Body of pancreas (tissue), 4 donors: ENCODE data around the gene ANTXRL. TPM values are rescaled to one million over a fixed set of nuclear protein-coding genes. Genes with fewer than 3 reads are reported as not detected.
A peak's percentile ranks its signal among the peaks of the same experiment; 100 is the strongest.

ENCODE experiments used
- ATAC-seq: fragments of 150-250 bp; one replicate; pipeline ENCODE4 v1.9.1; 2016
- DNase-seq, 4 donors: peaks; one replicate each; pipeline ENCODE4 v3.0.0-alpha.2; 2019
- H3K27ac ChIP-seq, 4 donors: fragments of 200-600 bp; sonication (generic); 1 replicate in 3 of 4; 2 replicates in 1 of 4; pipeline versions ENCODE4 v1.5.1 to v1.6.1; 2016 to 2019; ENCODE audit warnings: mild to moderate bottlenecking in 1 of 4, mixed read lengths in 1 of 4, moderate library complexity in 1 of 4
- H3K27me3 ChIP-seq, 2 donors: fragments of 200-600 bp; sonication (generic); one replicate each; pipeline ENCODE4 v1.6.0; 2016; ENCODE audit warnings: mild to moderate bottlenecking in 1 of 2
- H3K36me3 ChIP-seq, 2 donors: fragments of 200-600 bp; sonication (generic); replicated peaks in 1 of 2; 2 replicates each; pipeline ENCODE4 v1.5.1; 2016; ENCODE audit warnings: low read depth in 2 of 2; ENCODE audit not compliant: insufficient read depth in 1 of 2
- H3K4me1 ChIP-seq: fragments of 200-600 bp; sonication (generic); one replicate; pipeline ENCODE4 v1.6.0; 2016
- H3K4me3 ChIP-seq, 2 donors: fragments of 200-600 bp; sonication (generic); 1 replicate in 1 of 2; 2 replicates in 1 of 2; pipeline ENCODE4 v1.5.1; 2016 to 2019
- H3K9me3 ChIP-seq, 3 donors: fragments of 200-600 bp; sonication (generic); 1 replicate in 2 of 3; 2 replicates in 1 of 3; pipeline ENCODE4 v1.5.1; 2016
- CTCF ChIP-seq, 7 experiments: fragments of 450-650 bp in 4 of 7; fragments of 200-600 bp in 3 of 7; sonication (generic) in 3 of 7; IDR thresholded peaks; one replicate each; pipeline ENCODE4 v1.5.1; 2016 to 2019; ENCODE audit warnings: antibody characterized with exemption in 7 of 7
- POLR2A ChIP-seq, 3 donors: fragments of 450-650 bp; IDR thresholded peaks; one replicate each; pipeline ENCODE4 v1.6.1; 2016; ENCODE audit warnings: antibody characterized with exemption in 3 of 3, mild to moderate bottlenecking in 2 of 3
- WGBS, 2 donors: methylation state at CpG; one replicate each; pipeline ENCODE4 v1.1.5; 2017; 5-methylcytosine and 5-hydroxymethylcytosine counted together
- intact Hi-C: fragments of 100-400 bp; cut with DNase I; formaldehyde crosslinking; loops from one replicate; pipeline ENCODE4 v1.15.1; 2023
- total RNA-seq, 2 donors: library from RNA; depleted of rRNA; stranded (reverse); fragments of >200 nt; gene quantifications; one replicate each; pipeline ENCODE4 v1.1.0, GENCODE V29; 2016

The ANTXRL gene
- total RNA-seq, 2 donors from 2014 or later, result not detected

DNA sequence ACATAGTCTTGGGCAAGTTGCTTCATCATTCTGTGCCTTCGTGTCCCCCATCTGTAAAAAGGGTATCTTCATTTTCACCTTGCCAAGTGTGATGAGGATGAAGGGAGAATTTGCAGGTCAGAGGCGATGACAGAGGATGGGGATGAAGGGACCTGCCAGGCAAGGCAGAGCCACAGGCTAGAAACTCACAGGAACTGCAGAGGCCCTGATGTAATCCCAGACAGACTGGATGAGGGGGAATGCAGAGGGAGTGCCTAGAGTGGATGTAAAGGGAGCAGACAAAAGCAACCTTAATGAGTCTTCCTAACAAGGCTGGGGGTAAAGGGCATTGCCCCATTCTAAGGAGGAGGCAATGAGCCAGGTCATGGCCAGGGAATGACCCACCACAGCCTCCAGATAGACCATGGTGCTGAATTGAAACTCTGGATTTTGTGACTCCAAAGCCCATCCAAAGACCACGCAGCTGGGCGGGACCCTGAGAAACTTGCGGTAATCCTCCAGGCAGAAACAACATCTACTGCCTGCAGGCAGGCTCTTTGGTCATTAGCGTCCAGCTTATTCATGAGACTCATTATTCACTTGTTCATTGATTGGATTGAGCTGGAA, 1.9 kb downstream of the ANTXRL start:
- DNase-seq (no peak), ATAC-seq (no peak)
- 85 to 88% methylated on average over 6 of the region's 6 CpGs for WGBS, 2 donors
- Histone ChIP-seq H3K27me3 (no peaks in the 10 kb centered on the region), H3K9me3 (no peaks in the 10 kb centered on the region), H3K4me1 (peaks cover 13% of the 10 kb centered on the region), H3K4me3 (no peak overlapping the region), H3K27ac (no peak overlapping the region), H3K36me3 (no peaks in the 10 kb centered on the region)
- intact Hi-C loops, result no loop called here
- TF ChIP-seq CTCF (IDR thresholded peaks at IDR 0.05) (no peak), POLR2A (IDR thresholded peaks at IDR 0.05) (no peak)

- no peaks in the 10 kb centered on the region for H3K36me3 ChIP-seq
- no peaks in the 10 kb centered on the region for H3K9me3 ChIP-seq
- WGBS, 2 donors, result 83 to 91% methylated on average over 7 of the region's 7 CpGs
- H3K4me1 ChIP-seq, result peaks cover 8% of the 10 kb centered on the region
- H3K27me3 ChIP-seq, result no peaks in the 10 kb centered on the region
- H3K4me3 ChIP-seq, result no peak overlapping the region
- TF ChIP-seq CTCF (IDR thresholded peaks at IDR 0.05) (no peak), POLR2A (IDR thresholded peaks at IDR 0.05) (no peak)
- ATAC-seq (no peak), DNase-seq (no peak)
- intact Hi-C loops, result no loop called here
- H3K27ac ChIP-seq, result no peak overlapping the region
Measured at GRCh38 chr10:46289209-46289810, 2.5 kb downstream of the ANTXRL start.

DNA sequence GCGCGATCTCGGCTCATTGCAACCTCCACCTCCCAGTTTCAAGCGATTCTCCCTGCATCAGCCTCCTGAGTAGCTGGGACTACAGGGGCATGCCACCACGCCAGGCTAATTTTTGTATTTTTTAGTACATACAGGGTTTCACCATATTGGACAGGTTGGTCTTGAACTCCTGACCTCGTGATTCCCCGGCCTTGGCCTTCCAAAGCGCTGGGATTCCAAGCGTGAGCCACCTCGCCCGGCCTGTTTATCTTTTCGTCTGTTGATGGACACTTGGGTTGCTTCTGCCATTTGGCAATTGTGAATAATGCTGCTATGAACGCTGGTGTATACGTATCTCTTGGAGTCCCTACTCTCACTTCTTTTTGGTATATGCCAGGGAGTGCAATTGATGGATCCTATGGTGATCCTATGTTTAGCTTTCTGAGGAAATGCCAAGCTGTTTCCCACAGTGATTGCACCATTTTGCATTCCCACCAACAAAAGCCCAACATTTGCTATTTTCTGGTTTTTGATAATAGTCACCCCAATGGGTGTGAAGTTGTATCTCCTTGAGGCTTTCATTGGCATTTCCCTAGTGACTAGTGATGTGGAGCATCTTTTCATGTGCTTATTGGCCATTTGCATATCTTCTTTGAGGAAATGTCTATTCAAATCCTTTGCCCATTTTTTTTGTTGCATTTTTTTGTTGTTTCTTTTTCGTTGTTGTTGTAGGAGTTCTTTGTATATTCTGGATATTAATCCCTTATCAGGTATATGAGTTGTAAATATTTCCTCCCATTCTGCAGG, 3.5 kb downstream of the ANTXRL start:
- peak in 1 of 4 donors; percentile 1 for DNase-seq
- 88 to 89% methylated on average over 15 of the region's 15 CpGs for WGBS, 2 donors

GRCh38 chr10:46291817-46292572, 5.2 kb downstream of the ANTXRL start:
- no peaks in the 10 kb centered on the region for H3K4me1 ChIP-seq
- no peaks in the 10 kb centered on the region for H3K27me3 ChIP-seq
- ATAC-seq (no peak), DNase-seq (no peak)
- WGBS, 2 donors, result 36 to 48% methylated on average over 5 to 10 of the region's 10 CpGs
- no peaks in the 10 kb centered on the region for H3K36me3 ChIP-seq
- H3K9me3 ChIP-seq, result no peaks in the 10 kb centered on the region
- intact Hi-C loops, result loop anchor here (10.0 kb wide), 1 partner anchor 47 kb away; no protein-coding TSS in a partner anchor
- no peak overlapping the region for H3K27ac ChIP-seq
- TF ChIP-seq POLR2A (IDR thresholded peaks at IDR 0.05), result no peak
- no peak for TF ChIP-seq CTCF (IDR thresholded peaks at IDR 0.05)
- no peak overlapping the region for H3K4me3 ChIP-seq

More for the DNA sequence above, 3.5 kb downstream of the ANTXRL start:
- no peak overlapping the region for H3K4me3 ChIP-seq
- H3K9me3 ChIP-seq, result no peaks in the 10 kb centered on the region
- no peak overlapping the region for H3K27ac ChIP-seq
- peaks cover 1% of the 10 kb centered on the region for H3K4me1 ChIP-seq
- no peak for ATAC-seq
- TF ChIP-seq POLR2A (IDR thresholded peaks at IDR 0.05), result no peak
- no peak for TF ChIP-seq CTCF (IDR thresholded peaks at IDR 0.05)
- no peaks in the 10 kb centered on the region for H3K36me3 ChIP-seq
- intact Hi-C loops, result loop anchor here (10.0 kb wide), 1 partner anchor 45 kb away; no protein-coding TSS in a partner anchor
- H3K27me3 ChIP-seq, result no peaks in the 10 kb centered on the region
